ENCODE measurements around the gene MAP2K7. TPM values are rescaled to one million over a fixed set of nuclear protein-coding genes. Genes with fewer than 3 reads are reported as not detected.

MAP2K7 gene
- total and polyA plus RNA-seq, 12 donors = 13.1 to 53.8 (median 24.6) TPM

- peak in 1 of 2 donors; percentile 33 for DNase-seq
- peaks cover 8 to 57% (median 38%) of the 10 kb centered on the region in 9 donors for H3K4me1 ChIP-seq
- no peaks in the 10 kb centered on the region for H3K9me3 ChIP-seq
- intact Hi-C loops (cut with DNase I) = no loop called here
- peaks cover 6 to 67% (median 57%) of the 10 kb centered on the region in 7 donors for H3K27me3 ChIP-seq
- ATAC-seq = peak in 3 of 8 donors; percentile 6 to 18 (median 9)
- no peak overlapping the region for H3K27ac ChIP-seq
- WGBS, 2 donors = 67 to 68% methylated on average over 11 of the region's 11 CpGs
- no peak overlapping the region for H3K4me3 ChIP-seq
- TF ChIP-seq, protein P1, sequence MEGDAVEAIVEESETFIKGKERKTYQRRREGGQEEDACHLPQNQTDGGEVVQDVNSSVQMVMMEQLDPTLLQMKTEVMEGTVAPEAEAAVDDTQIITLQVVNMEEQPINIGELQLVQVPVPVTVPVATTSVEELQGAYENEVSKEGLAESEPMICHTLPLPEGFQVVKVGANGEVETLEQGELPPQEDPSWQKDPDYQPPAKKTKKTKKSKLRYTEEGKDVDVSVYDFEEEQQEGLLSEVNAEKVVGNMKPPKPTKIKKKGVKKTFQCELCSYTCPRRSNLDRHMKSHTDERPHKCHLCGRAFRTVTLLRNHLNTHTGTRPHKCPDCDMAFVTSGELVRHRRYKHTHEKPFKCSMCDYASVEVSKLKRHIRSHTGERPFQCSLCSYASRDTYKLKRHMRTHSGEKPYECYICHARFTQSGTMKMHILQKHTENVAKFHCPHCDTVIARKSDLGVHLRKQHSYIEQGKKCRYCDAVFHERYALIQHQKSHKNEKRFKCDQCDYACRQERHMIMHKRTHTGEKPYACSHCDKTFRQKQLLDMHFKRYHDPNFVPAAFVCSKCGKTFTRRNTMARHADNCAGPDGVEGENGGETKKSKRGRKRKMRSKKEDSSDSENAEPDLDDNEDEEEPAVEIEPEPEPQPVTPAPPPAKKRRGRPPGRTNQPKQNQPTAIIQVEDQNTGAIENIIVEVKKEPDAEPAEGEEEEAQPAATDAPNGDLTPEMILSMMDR (IDR thresholded peaks at IDR 0.05) = no peak
- no peaks in the 10 kb centered on the region for H3K36me3 ChIP-seq
Measured at GRCh38 chr19:7870571-7871436, 32.9 kb upstream of the MAP2K7 start.

- no peaks in the 10 kb centered on the region for H3K9me3 ChIP-seq
- ATAC-seq (peak; percentile 51 to 81 (median 68)), DNase-seq (peak; percentile 82 to 88)
- H3K36me3 ChIP-seq = no peaks in the 10 kb centered on the region
- intact Hi-C loops (cut with DNase I) = no loop called here
- peak overlapping the region in 6 of 10 donors; percentile 22 to 41 (median 38) for H3K4me3 ChIP-seq
- TF ChIP-seq, protein P1 (IDR thresholded peaks at IDR 0.05) = no peak
- WGBS, 2 donors = 6 to 8% methylated on average over 33 of the region's 33 CpGs
- no peak overlapping the region for H3K27ac ChIP-seq
- H3K27me3 ChIP-seq = peaks cover 6 to 68% (median 55%) of the 10 kb centered on the region in 7 donors
- H3K4me1 ChIP-seq = peaks cover 8 to 57% (median 38%) of the 10 kb centered on the region in 9 donors
Measured at GRCh38 chr19:7871437-7872305, 32.0 kb upstream of the MAP2K7 start.

GRCh38 chr19:7872306-7873204 lies 31.1 kb upstream of the MAP2K7 start:
- intact Hi-C loops (cut with DNase I) = no loop called here
- WGBS, 2 donors = 48 to 51% methylated on average over 31 to 47 of the region's 47 CpGs
- Histone ChIP-seq H3K36me3 (no peaks in the 10 kb centered on the region), H3K9me3 (no peaks in the 10 kb centered on the region), H3K4me1 (peaks cover 8 to 57% (median 38%) of the 10 kb centered on the region in 9 donors), H3K27me3 (peaks cover 6 to 68% (median 46%) of the 10 kb centered on the region in 7 donors), H3K27ac (no peak overlapping the region), H3K4me3 (peak overlapping the region in 3 of 10 donors; percentile 29 to 41 (median 41))
- TF ChIP-seq, protein P1 (IDR thresholded peaks at IDR 0.05) = no peak
- no peak for DNase-seq
- ATAC-seq = no peak
